Suppressor macrophage (primary cell): ENCODE data around the gene MYRF.

Experiments
- DNase-seq, 4 experiments: peaks; one replicate each; pipeline ENCODE4 v3.0.0-alpha.2; 2020 to 2022

Gene MYRF

GRCh38 chr11:61826930-61827570 lies 74.6 kb downstream of the MYRF start:
- DNase-seq, result peak; percentile 72 to 85 (median 82)

- peak; percentile 96 to 99 (median 98) for DNase-seq
Measured at GRCh38 chr11:61827571-61828378, 75.3 kb downstream of the MYRF start, which contains the start of gene FADS2. TSS of gene FADS2 (plus strand) at chr11:61828300. CDS start at chr11:61828391, 91 bp downstream.

- DNase-seq, result no peak
Measured at GRCh38 chr11:61828379-61828628, 75.9 kb downstream of the MYRF start.

GRCh38 chr11:61828629-61829407 lies 76.4 kb downstream of the MYRF start:
- peak; percentile 28 to 64 (median 44) for DNase-seq

- no peak for DNase-seq
Measured at GRCh38 chr11:61829806-61830205, 77.4 kb downstream of the MYRF start.

DNA sequence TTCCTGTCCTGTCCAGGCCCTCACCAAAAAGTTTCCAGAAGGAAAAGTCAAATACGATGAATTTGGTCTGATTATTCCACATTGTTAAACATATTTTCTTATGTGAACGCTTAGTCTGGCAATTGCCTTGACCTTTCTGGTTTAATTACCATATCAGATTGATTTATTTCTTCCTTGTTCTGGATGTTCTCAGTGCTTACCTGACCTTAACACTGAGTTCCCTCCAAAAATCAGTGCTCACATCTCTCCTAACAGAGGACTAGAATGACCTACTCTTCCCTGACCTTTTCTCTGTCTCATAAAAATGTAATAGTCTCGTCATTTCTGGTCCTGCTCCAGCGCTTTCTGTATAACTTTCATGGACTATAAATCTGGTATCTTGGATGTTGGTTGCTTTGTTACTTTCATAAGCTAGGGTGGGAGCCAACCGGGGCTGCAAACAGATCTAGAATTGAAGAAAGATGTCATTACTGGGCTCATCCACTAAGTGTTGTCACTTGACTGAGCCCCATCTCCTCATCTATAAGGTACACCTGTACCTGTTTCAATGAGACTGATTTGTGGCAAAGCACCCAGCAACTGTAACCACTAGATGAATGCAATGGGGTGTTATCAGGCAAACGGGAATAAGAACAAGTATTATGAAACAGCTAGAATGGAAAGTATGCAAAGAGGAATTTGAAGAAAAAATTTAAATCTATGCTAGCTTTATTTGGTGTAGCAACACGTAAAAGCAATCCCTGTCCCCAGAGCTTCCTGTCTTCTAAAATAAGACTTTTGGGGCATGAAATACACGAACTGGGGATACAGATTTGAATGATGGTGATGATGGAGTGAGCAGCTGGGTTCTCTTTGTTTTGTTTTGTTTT lies 78.0 kb downstream of the MYRF start:
- DNase-seq, result peak in 2 of 4 experiments; percentile 12 to 40

GRCh38 chr11:61832207-61832606 lies 79.8 kb downstream of the MYRF start:
- DNase-seq, result no peak

DNA sequence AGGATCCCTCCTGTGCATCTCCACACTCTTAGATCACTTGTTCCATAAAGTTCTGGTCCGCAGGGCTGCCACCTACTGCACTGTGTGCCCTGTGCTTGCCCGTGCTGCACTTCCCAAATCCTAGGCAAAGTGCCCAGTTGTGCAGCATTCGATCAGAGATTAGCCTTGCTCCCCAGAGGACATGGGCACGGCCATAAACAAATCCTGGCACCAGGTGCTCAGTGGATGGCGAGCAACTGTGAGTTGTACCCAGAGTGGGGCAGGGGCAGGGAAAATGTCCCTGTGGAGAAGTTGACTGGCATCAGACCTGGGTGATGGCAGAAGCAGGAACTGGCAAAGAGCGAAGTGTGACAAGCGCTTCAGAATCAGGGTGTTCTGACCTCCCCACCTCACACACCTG lies 80.3 kb downstream of the MYRF start:
- no peak for DNase-seq

DNA sequence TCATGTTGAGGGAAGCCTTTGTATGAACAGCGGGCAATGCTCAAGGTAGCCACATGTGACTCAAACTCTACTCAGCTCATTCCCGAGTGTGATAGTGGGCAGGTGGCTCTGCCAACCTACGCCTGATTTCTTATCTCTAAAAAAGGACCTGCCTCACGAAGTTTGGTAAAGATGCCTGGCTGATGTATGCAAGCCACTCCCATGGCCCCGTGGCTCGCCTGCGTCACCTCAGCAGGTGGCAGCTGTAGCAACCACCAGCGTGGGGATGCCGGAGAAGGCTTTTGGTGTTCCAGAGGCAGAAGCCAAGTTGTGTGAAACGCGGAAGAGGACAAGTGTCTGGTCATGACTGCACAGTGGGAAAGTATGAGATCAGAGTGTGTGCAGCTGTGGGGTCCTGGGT lies 81.0 kb downstream of the MYRF start:
- no peak for DNase-seq

DNA sequence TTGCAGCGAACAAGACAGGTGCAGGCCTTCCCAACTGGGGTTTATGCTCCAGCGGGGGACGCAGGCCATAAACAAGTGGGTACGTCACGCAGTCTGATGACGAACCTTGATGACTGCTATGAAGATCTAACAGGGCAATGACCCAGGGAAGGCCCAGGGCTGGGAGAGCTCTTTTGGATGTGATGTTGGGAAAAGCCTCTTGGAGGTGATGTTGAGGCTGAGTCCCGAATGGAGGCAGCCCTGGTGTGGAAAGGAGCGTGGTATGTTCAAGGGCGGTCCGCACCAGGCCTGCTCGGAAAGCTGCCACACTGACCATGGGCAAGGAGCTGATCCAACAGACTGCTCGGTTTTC lies 81.5 kb downstream of the MYRF start:
- no peak for DNase-seq

DNA sequence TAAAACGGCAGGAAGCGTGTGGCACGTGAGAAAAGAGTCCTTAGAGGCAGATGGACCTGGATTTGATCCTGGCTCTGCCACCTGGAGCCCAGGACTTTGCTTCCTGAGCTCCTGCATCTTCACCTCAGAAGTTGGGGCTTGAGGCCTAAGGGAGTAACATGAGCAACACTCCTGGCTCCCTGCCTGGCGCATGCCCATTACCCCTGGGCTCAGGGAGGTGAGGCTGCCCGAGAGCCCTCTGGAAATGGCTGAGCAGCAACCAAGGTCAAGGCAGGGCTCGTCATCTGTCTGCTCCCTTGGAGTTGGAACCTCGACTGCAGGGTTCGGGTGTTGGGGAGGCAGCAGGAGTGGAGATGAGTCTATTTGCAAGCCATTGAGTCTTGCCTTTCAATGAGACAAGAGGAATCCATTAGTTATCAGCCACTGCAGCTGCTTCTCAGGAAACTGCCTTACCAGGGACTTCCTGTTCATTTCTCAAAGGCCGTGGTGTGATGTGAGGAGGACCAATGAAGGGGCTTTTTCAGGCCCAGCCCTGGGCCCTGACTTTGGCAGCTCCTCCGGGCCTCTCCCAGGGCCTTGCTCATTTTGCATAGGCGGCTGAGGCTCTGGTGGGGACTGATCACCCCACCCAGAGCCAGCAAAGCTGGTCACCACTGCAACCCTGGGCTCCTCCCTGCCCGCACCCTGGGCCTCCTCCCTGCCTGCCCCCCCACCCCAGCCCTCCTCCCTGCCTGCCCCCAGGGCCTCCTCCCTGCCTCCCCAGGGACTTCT lies 82.0 kb downstream of the MYRF start:
- peak; percentile 79 to 88 (median 82) for DNase-seq

GRCh38 chr11:61836193-61836592 lies 83.8 kb downstream of the MYRF start:
- DNase-seq, result no peak

GRCh38 chr11:61837411-61838005 lies 85.1 kb downstream of the MYRF start:
- DNase-seq, result no peak
